T-cell (primary cell): ENCODE measurements around the gene DSCAML1. TPM values are rescaled to one million over a fixed set of nuclear protein-coding genes. Genes with fewer than 3 reads are reported as not detected.

ENCODE experiments used
- ATAC-seq, 4 experiments: fragments of 200-7000 bp in 3 of 4; fragments of 150-1000 bp in 1 of 4; cut with Tn5 transposase; replicated peaks in 1 of 4; 1 replicate in 3 of 4; 2 replicates in 1 of 4; pipeline ENCODE4 v1.10.0; 2021; ENCODE audit warnings: moderate library complexity in 3 of 4, mild to moderate bottlenecking in 2 of 4, moderate number of reproducible peaks in 1 of 4
- CTCF ChIA-PET, 2 donors: fragments of 300-600 bp; sonication (Branson Sonifier 250); formaldehyde crosslinking; loops; one replicate each; lab custom pipeline; 2022; ENCODE audit warnings: antibody characterized with exemption in 2 of 2; lab: Charles Lee
- POLR2A ChIA-PET, 2 donors: fragments of 300-600 bp; sonication (Branson Sonifier 250); formaldehyde crosslinking; loops; one replicate each; lab custom pipeline; 2022; ENCODE audit warnings: antibody characterized with exemption in 2 of 2; lab: Charles Lee
- DNase-seq, 35 experiments: peaks; one replicate each; pipeline versions ENCODE4 v3.0.0 to v3.0.0-alpha.2; 2013 to 2023
- H3K27ac ChIP-seq: one replicate; pipeline ENCODE4 v1.5.1; 2013; ENCODE audit warnings: low read length
- H3K27me3 ChIP-seq, 2 experiments: replicated peaks in 1 of 2; 1 replicate in 1 of 2; 2 replicates in 1 of 2; pipeline versions ENCODE4 v1.6.1 to v1.7.0; 2013; ENCODE audit warnings: low read length in 1 of 2, mixed read lengths in 1 of 2; ENCODE audit not compliant: control insufficient read depth in 2 of 2, insufficient read depth in 2 of 2; ENCODE audit errors: extremely low read depth in 1 of 2
- H3K36me3 ChIP-seq, 2 donors: 1 replicate in 1 of 2; 2 replicates in 1 of 2; pipeline versions ENCODE4 v1.6.1 to v1.7.0; 2013; ENCODE audit warnings: low read length in 1 of 2; ENCODE audit not compliant: control insufficient read depth in 2 of 2, insufficient read depth in 1 of 2; ENCODE audit errors: extremely low read depth in 1 of 2
- H3K4me1 ChIP-seq, 2 experiments: 1 replicate in 1 of 2; 2 replicates in 1 of 2; pipeline versions ENCODE4 v1.6.1 to v1.7.0; 2013; ENCODE audit warnings: low read length in 2 of 2, mixed read lengths in 1 of 2; ENCODE audit not compliant: insufficient read depth in 2 of 2, control insufficient read depth in 1 of 2; ENCODE audit errors: extremely low read depth in 1 of 2
- H3K4me3 ChIP-seq, 2 donors: 1 replicate in 1 of 2; 2 replicates in 1 of 2; pipeline versions ENCODE4 v1.5.1 to v1.7.0; 2013; ENCODE audit warnings: mild to moderate bottlenecking in 2 of 2, low read length in 1 of 2, moderate library complexity in 1 of 2; ENCODE audit not compliant: control insufficient read depth in 1 of 2; ENCODE audit errors: extremely low read depth in 1 of 2
- H3K9me3 ChIP-seq: 2 replicates; pipeline ENCODE4 v1.7.0; 2013
- H3K27ac Mint-ChIP-seq, 2 donors: one replicate each; pipeline ENCODE4 v1.8.0; 2020 to 2021; ENCODE audit warnings: mild to moderate bottlenecking in 2 of 2, mixed read lengths in 2 of 2
- H3K27me3 Mint-ChIP-seq, 2 donors: one replicate each; pipeline ENCODE4 v1.8.0; 2021 to 2022; ENCODE audit warnings: mixed read lengths in 2 of 2
- H3K36me3 Mint-ChIP-seq: one replicate; pipeline ENCODE4 v1.8.0; 2021; ENCODE audit warnings: mixed read lengths
- H3K4me1 Mint-ChIP-seq, 3 donors: one replicate each; pipeline ENCODE4 v1.8.0; 2020 to 2022; ENCODE audit warnings: mixed read lengths in 3 of 3, mild to moderate bottlenecking in 1 of 3
- H3K4me3 Mint-ChIP-seq, 3 donors: one replicate each; pipeline ENCODE4 v1.8.0; 2020 to 2022; ENCODE audit warnings: mild to moderate bottlenecking in 3 of 3, mixed read lengths in 3 of 3, moderate library complexity in 3 of 3
- H3K9me3 Mint-ChIP-seq, 3 donors: one replicate each; pipeline ENCODE4 v1.8.0; 2020 to 2022; ENCODE audit warnings: mixed read lengths in 3 of 3
- WGBS: methylation state at CpG from one replicate; pipeline ENCODE4 v1.1.5; 2013; ENCODE audit warnings: missing lambda C conversion rate; ENCODE audit not compliant: insufficient coverage; 5-methylcytosine and 5-hydroxymethylcytosine counted together
- total RNA-seq, 35 experiments: library from RNA in 6 of 35; stranded (reverse) in 6 of 35; fragments of 120-200 nt in 1 of 35; gene quantifications; one replicate each; pipeline versions ENCODE4 v1.2.1 to v1.2.4 and lab custom pipeline; 2013 to 2026

The DSCAML1 gene
- total RNA-seq, 5 donors from 2014 or later (not counting 1 experiment from before 2014, with no cell fraction given) = 0.15 to 2.4 (median 0.96) TPM

GRCh38 chr11:117828611-117829368, 31.8 kb upstream of the DSCAML1 start:
- Histone ChIP-seq H3K4me3 (no peak overlapping the region), H3K9me3 (no peaks in the 10 kb centered on the region), H3K36me3 (no peaks in the 10 kb centered on the region), H3K4me1 (peaks cover 7 to 50% of the 10 kb centered on the region in 2 experiments), H3K27ac (peak overlapping the region; percentile 72), H3K27me3 (peaks cover 0 to 12% of the 10 kb centered on the region in 2 experiments)
- 71% methylated on average over 10 of the region's 16 CpGs for WGBS
- Mint-ChIP-seq H3K9me3 (no peaks in the 10 kb centered on the region), H3K27me3 (no peaks in the 10 kb centered on the region), H3K36me3 (no peaks in the 10 kb centered on the region), H3K4me3 (peak overlapping the region; percentile 17 to 60 (median 21)), H3K4me1 (peaks cover 54 to 74% (median 68%) of the 10 kb centered on the region in 3 donors), H3K27ac (peak overlapping the region; percentile 78 to 80)
- POLR2A ChIA-PET = no interaction called here
- CTCF ChIA-PET = interaction anchor here (0.6 to 1.5 kb wide), 6 partner anchors 11 to 226 kb away, joined by 3 to 5 read pairs (median 3); no protein-coding TSS in a partner anchor
- DNase-seq = peak; percentile 50 to 90 (median 63)
- ATAC-seq = peak; percentile 81 to 94 (median 93)

GRCh38 chr11:117827521-117828511, 30.8 kb upstream of the DSCAML1 start:
- POLR2A ChIA-PET = interaction anchor here (0.6 kb wide), 2 partner anchors 12 to 117 kb away, joined by 3 to 5 read pairs; no protein-coding TSS in a partner anchor
- Histone ChIP-seq H3K4me3 (no peak overlapping the region), H3K27ac (peak overlapping the region; percentile 72), H3K4me1 (peaks cover 15 to 59% of the 10 kb centered on the region in 2 experiments), H3K27me3 (peaks cover 0 to 10% of the 10 kb centered on the region in 2 experiments), H3K9me3 (no peaks in the 10 kb centered on the region), H3K36me3 (no peaks in the 10 kb centered on the region)
- CTCF ChIA-PET = interaction anchor here (0.6 to 1.5 kb wide), 9 partner anchors 10 to 225 kb away, joined by 3 to 4 read pairs (median 3); no protein-coding TSS in a partner anchor
- 49% methylated on average over 8 of the region's 15 CpGs for WGBS
- DNase-seq (peak in 22 of 35 experiments; percentile 17 to 65 (median 38)), ATAC-seq (peak; percentile 51 to 61 (median 58))
- H3K36me3 Mint-ChIP-seq = no peaks in the 10 kb centered on the region
- peak overlapping the region; percentile 45 to 60 (median 51) for H3K4me3 Mint-ChIP-seq
- peaks cover 64 to 84% (median 78%) of the 10 kb centered on the region in 3 donors for H3K4me1 Mint-ChIP-seq
- H3K27ac Mint-ChIP-seq = peak overlapping the region; percentile 84 to 86
- no peaks in the 10 kb centered on the region for H3K27me3 Mint-ChIP-seq
- no peaks in the 10 kb centered on the region for H3K9me3 Mint-ChIP-seq

- Histone ChIP-seq H3K27me3 (peaks cover 0 to 8% of the 10 kb centered on the region in 2 experiments), H3K4me3 (no peak overlapping the region), H3K9me3 (no peaks in the 10 kb centered on the region), H3K36me3 (no peaks in the 10 kb centered on the region), H3K4me1 (peaks cover 20 to 69% of the 10 kb centered on the region in 2 experiments), H3K27ac (no peak overlapping the region)
- H3K27me3 Mint-ChIP-seq = no peaks in the 10 kb centered on the region
- DNase-seq (no peak), ATAC-seq (no peak)
- ChIA-PET CTCF (interaction anchor here in 1 of 2 donors (0.6 kb wide), 1 partner anchor 226 kb away, joined by 3 read pairs; no protein-coding TSS in a partner anchor), POLR2A (interaction anchor here in 1 of 2 donors (0.6 kb wide), 2 partner anchors 118 to 328 kb away, joined by 3 read pairs; no protein-coding TSS in a partner anchor)
- H3K36me3 Mint-ChIP-seq = no peaks in the 10 kb centered on the region
- peak overlapping the region; percentile 64 to 76 for H3K27ac Mint-ChIP-seq
- WGBS = 100% methylated on average over 2 of the region's 3 CpGs
- H3K9me3 Mint-ChIP-seq = no peaks in the 10 kb centered on the region
- peaks cover 70 to 88% (median 85%) of the 10 kb centered on the region in 3 donors for H3K4me1 Mint-ChIP-seq
- H3K4me3 Mint-ChIP-seq = no peak overlapping the region
Measured at GRCh38 chr11:117826832-117827231, 29.8 kb upstream of the DSCAML1 start.

GRCh38 chr11:117826190-117826570, 29.2 kb upstream of the DSCAML1 start:
- DNase-seq = no peak
- no peak overlapping the region for H3K27ac ChIP-seq
- H3K36me3 Mint-ChIP-seq = no peaks in the 10 kb centered on the region
- peaks cover 73 to 87% (median 84%) of the 10 kb centered on the region in 3 donors for H3K4me1 Mint-ChIP-seq
- peaks cover 20 to 70% of the 10 kb centered on the region in 2 experiments for H3K4me1 ChIP-seq
- ChIA-PET CTCF (interaction anchor here in 1 of 2 donors (0.6 to 1.2 kb wide), 3 partner anchors 17 to 337 kb away, joined by 3 to 4 read pairs (median 3); no protein-coding TSS in a partner anchor), POLR2A (no interaction called here)
- H3K9me3 Mint-ChIP-seq = no peaks in the 10 kb centered on the region
- 73% methylated on average over 9 of the region's 10 CpGs for WGBS
- no peak overlapping the region for H3K4me3 Mint-ChIP-seq
- no peaks in the 10 kb centered on the region for H3K9me3 ChIP-seq
- H3K27ac Mint-ChIP-seq = peak overlapping the region; percentile 64 to 76
- peaks cover 0 to 9% of the 10 kb centered on the region in 2 experiments for H3K27me3 ChIP-seq
- no peak overlapping the region for H3K4me3 ChIP-seq
- no peak for ATAC-seq
- no peaks in the 10 kb centered on the region for H3K27me3 Mint-ChIP-seq
- no peaks in the 10 kb centered on the region for H3K36me3 ChIP-seq

- WGBS = 87% methylated on average over 6 of the region's 8 CpGs
- no peaks in the 10 kb centered on the region for H3K9me3 Mint-ChIP-seq
- Histone ChIP-seq H3K27ac (no peak overlapping the region), H3K27me3 (peaks cover 0 to 9% of the 10 kb centered on the region in 2 experiments), H3K4me3 (no peak overlapping the region), H3K4me1 (peaks cover 20 to 65% of the 10 kb centered on the region in 2 experiments), H3K36me3 (no peaks in the 10 kb centered on the region), H3K9me3 (no peaks in the 10 kb centered on the region)
- no peaks in the 10 kb centered on the region for H3K27me3 Mint-ChIP-seq
- H3K4me3 Mint-ChIP-seq = no peak overlapping the region
- DNase-seq (no peak), ATAC-seq (no peak)
- peak overlapping the region; percentile 58 to 74 for H3K27ac Mint-ChIP-seq
- POLR2A ChIA-PET = no interaction called here
- CTCF ChIA-PET = interaction anchor here in 1 of 2 donors (0.6 to 1.8 kb wide), 4 partner anchors 16 to 338 kb away, joined by 3 to 4 read pairs (median 4); no protein-coding TSS in a partner anchor
- no peaks in the 10 kb centered on the region for H3K36me3 Mint-ChIP-seq
- H3K4me1 Mint-ChIP-seq = peaks cover 68 to 81% (median 79%) of the 10 kb centered on the region in 3 donors
Measured at GRCh38 chr11:117825538-117826189, 28.6 kb upstream of the DSCAML1 start.
